ENCODE measurements around the gene GRAP2.

GRAP2 gene

GRCh38 chr22:39893526-39893925, 7.4 kb upstream of the GRAP2 start, which contains the start of gene ENTHD1:
Gene ENTHD1 (minus strand): TSS chr22:39893760. CDS start chr22:39887748, 6,012 bp downstream.
- no peaks in the 10 kb centered on the region for H3K79me2 ChIP-seq (ENCODE audit: low read length)
- TF ChIP-seq EZH2 (optimal IDR thresholded peaks at IDR 0.05; ENCODE audit: low read depth, low read length) (no peak), CTCF (IDR thresholded peaks at IDR 0.05; ENCODE audit: low read length) (no peak)
- H3K27me3 ChIP-seq (replicated peaks; ENCODE audit: insufficient read depth, low read length), result no peaks in the 10 kb centered on the region
- no peak within 1 kb of the TSS for H3K27ac ChIP-seq (ENCODE audit: low read length)
- H3K4me3 ChIP-seq (ENCODE audit: low read length), result no peak within 1 kb of the TSS
- no peak within 1 kb of the TSS for H2AFZ ChIP-seq (ENCODE audit: low read length)
- no peaks in the 10 kb centered on the region for H4K20me1 ChIP-seq (ENCODE audit: insufficient read depth, low read length)
- H3K4me1 ChIP-seq (ENCODE audit: low read length), result no peaks in the 10 kb centered on the region
- no peak for DNase-seq
- no peak within 1 kb of the TSS for H3K4me2 ChIP-seq (ENCODE audit: low read depth, low read length)
- no peaks in the 10 kb centered on the region for H3K9me3 ChIP-seq (replicated peaks; ENCODE audit: insufficient read depth, low read length)
- no peaks in the 10 kb centered on the region for H3K9me2 ChIP-seq (replicated peaks; ENCODE audit: insufficient read depth, low read length)
- no peak within 1 kb of the TSS for H3K9ac ChIP-seq (ENCODE audit: low read length)
- H3F3A ChIP-seq (ENCODE audit: insufficient read depth, low read length), result no peaks in the 10 kb centered on the region
- no peaks in the 10 kb centered on the region for H3K36me3 ChIP-seq (replicated peaks; ENCODE audit: insufficient read depth, low read length)

GRCh38 chr22:39894554-39895092, 6.3 kb upstream of the GRAP2 start:
- no peaks in the 10 kb centered on the region for H4K20me1 ChIP-seq (ENCODE audit: insufficient read depth, low read length)

GRCh38 chr22:39895682-39896081, 5.2 kb upstream of the GRAP2 start:
- Histone ChIP-seq H3K79me2 (ENCODE audit: low read length) (no peaks in the 10 kb centered on the region), H3K4me2 (ENCODE audit: low read depth, low read length) (no peak overlapping the region), H3K27ac (ENCODE audit: low read length) (no peak overlapping the region), H3K9me2 (replicated peaks; ENCODE audit: insufficient read depth, low read length) (no peaks in the 10 kb centered on the region), H3K4me3 (ENCODE audit: low read length) (no peak overlapping the region), H2AFZ (ENCODE audit: low read length) (no peak overlapping the region), H4K20me1 (ENCODE audit: insufficient read depth, low read length) (no peaks in the 10 kb centered on the region), H3K36me3 (replicated peaks; ENCODE audit: insufficient read depth, low read length) (no peaks in the 10 kb centered on the region), H3K27me3 (replicated peaks; ENCODE audit: insufficient read depth, low read length) (no peaks in the 10 kb centered on the region), H3K9me3 (replicated peaks; ENCODE audit: insufficient read depth, low read length) (no peaks in the 10 kb centered on the region), H3F3A (ENCODE audit: insufficient read depth, low read length) (0 out of 2 replicates have a peak, but pooled peaks cover 4% of the 10 kb centered on the region), H3K4me1 (ENCODE audit: low read length) (peaks cover 8% of the 10 kb centered on the region), H3K9ac (ENCODE audit: low read length) (no peak overlapping the region)
- TF ChIP-seq CTCF (IDR thresholded peaks at IDR 0.05; ENCODE audit: low read length) (no peak), EZH2phosphoT487 (IDR thresholded peaks at IDR 0.05; ENCODE audit: low read length) (no peak), EZH2 (optimal IDR thresholded peaks at IDR 0.05; ENCODE audit: low read depth, low read length) (no peak)
- DNase-seq, result no peak

More at GRCh38 chr22:39894554-39895092, 6.3 kb upstream of the GRAP2 start:
- Histone ChIP-seq H3K4me2 (ENCODE audit: low read depth, low read length) (no peak overlapping the region), H2AFZ (ENCODE audit: low read length) (no peak overlapping the region), H3F3A (ENCODE audit: insufficient read depth, low read length) (no peaks in the 10 kb centered on the region), H3K27me3 (replicated peaks; ENCODE audit: insufficient read depth, low read length) (no peaks in the 10 kb centered on the region), H3K9me2 (replicated peaks; ENCODE audit: insufficient read depth, low read length) (no peaks in the 10 kb centered on the region), H3K9me3 (replicated peaks; ENCODE audit: insufficient read depth, low read length) (no peaks in the 10 kb centered on the region), H3K4me3 (ENCODE audit: low read length) (no peak overlapping the region), H3K27ac (ENCODE audit: low read length) (no peak overlapping the region), H3K79me2 (ENCODE audit: low read length) (no peaks in the 10 kb centered on the region), H3K9ac (ENCODE audit: low read length) (no peak overlapping the region), H3K4me1 (ENCODE audit: low read length) (no peaks in the 10 kb centered on the region), H3K36me3 (replicated peaks; ENCODE audit: insufficient read depth, low read length) (no peaks in the 10 kb centered on the region)
- no peak for DNase-seq
- TF ChIP-seq EZH2phosphoT487 (IDR thresholded peaks at IDR 0.05; ENCODE audit: low read length) (no peak), EZH2 (optimal IDR thresholded peaks at IDR 0.05; ENCODE audit: low read depth, low read length) (no peak), CTCF (IDR thresholded peaks at IDR 0.05; ENCODE audit: low read length) (no peak)
